NCI-H345 (cell line): ENCODE measurements around the gene SERINC2.
"Not testable (repeated sequence)": the region's sequence is repeated elsewhere in the genome, so short reads cannot be mapped to it uniquely, and the experiment has no call there.

Experiments
- DNase-seq: peaks from one replicate; lab custom pipeline; 2025; lab: John Stamatoyannopoulos, UW

Gene SERINC2

GRCh38 chr1:31471452-31472313, 58.7 kb downstream of the SERINC2 start:
- not testable (repeated sequence) for DNase-seq

- not testable (repeated sequence) for DNase-seq
Measured at GRCh38 chr1:31472314-31472651, 59.3 kb downstream of the SERINC2 start.

DNA sequence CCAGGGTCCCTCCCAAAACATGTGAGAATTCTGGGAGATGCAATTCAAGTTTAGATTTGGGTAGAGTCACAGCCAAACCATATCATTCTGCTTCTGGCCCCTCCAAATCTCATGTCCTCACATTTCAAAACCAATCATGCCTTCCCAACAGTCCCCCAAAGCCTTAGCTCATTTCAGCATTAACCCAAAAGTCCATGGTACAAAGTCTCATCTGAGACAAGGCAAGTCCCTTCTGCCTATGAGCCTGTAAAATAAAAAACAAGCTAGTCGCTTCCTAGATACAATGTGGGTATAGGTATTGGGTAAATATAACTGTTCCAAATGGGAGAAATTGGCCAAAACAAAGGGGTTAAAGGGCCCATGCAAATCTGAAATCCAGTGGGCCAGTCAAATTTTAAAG, 59.7 kb downstream of the SERINC2 start:
- DNase-seq = not testable (repeated sequence)

GRCh38 chr1:31473508-31473907, 60.5 kb downstream of the SERINC2 start:
- not testable (repeated sequence) for DNase-seq

- not testable (repeated sequence) for DNase-seq
Measured at GRCh38 chr1:31474567-31474966, 61.6 kb downstream of the SERINC2 start.

DNA sequence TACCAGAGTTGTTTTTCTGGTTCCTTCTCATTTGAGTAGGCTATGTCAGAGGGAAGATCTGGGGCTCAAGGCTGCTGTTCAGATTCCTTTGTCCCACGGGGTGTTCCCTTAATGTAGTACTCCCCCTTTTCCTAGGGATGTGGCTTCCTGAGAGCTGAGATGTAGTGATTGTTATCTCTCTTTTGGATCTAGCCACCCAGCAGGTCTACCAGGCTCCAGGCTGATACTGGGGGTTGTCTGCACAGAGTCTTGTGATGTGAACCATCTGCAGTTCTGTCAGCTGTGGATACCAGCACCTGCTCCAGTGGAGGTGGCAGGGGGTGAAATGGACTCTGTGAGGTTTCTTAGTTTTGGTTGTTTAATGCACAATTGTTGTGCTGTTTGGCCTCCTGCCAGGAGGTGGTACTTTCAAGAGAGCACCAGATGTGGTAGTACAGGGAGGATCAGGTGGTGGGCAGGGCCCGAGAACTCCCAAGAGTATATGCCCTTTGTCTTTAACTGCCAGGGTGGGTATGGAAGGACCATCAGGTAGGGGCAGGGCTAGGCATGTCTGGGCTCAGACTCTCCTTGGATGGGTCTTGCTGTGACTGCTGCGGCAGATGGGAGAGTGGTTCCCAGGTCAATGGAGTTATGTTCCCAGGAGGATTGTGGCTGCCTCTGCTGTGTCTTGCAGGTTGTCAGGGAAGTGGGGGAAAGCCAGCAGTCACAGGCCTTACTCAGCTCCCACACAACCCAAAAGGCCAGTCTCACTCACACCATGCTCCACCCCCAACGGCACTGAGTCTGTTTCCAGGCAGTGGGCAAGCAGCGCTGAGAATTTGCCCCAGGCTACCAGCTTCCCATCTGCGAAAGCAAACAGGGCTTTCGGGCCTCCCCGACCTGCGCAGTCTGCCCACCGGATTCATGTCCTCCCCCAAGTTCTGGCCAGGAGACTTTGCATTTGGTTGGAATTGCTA, 64.2 kb downstream of the SERINC2 start:
- DNase-seq = peak; percentile 86

GRCh38 chr1:31478167-31478566, 65.2 kb downstream of the SERINC2 start:
- DNase-seq = no peak

GRCh38 chr1:31479811-31480210, 66.8 kb downstream of the SERINC2 start:
- DNase-seq = no peak

DNA sequence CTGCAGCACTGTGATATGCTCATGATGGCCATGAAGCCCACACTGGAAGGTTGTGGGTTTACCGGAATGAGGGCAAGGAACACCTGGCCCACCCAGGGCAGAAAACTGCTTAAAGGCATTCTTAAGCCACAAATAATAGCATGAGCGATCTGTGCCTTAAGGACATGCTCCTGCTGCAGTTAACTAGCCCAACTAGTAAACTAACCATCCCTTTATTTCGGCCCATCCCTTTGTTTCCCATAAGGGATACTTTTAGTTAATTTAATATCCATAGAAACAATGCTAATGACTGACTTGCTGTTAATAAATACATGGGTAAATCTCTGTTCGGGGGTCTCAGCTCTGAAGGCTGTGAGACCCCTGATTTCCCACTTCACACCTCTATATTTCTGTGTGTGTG, 67.4 kb downstream of the SERINC2 start:
- DNase-seq = not testable (repeated sequence)

GRCh38 chr1:31482482-31483011, 69.5 kb downstream of the SERINC2 start:
- DNase-seq = no peak

DNA sequence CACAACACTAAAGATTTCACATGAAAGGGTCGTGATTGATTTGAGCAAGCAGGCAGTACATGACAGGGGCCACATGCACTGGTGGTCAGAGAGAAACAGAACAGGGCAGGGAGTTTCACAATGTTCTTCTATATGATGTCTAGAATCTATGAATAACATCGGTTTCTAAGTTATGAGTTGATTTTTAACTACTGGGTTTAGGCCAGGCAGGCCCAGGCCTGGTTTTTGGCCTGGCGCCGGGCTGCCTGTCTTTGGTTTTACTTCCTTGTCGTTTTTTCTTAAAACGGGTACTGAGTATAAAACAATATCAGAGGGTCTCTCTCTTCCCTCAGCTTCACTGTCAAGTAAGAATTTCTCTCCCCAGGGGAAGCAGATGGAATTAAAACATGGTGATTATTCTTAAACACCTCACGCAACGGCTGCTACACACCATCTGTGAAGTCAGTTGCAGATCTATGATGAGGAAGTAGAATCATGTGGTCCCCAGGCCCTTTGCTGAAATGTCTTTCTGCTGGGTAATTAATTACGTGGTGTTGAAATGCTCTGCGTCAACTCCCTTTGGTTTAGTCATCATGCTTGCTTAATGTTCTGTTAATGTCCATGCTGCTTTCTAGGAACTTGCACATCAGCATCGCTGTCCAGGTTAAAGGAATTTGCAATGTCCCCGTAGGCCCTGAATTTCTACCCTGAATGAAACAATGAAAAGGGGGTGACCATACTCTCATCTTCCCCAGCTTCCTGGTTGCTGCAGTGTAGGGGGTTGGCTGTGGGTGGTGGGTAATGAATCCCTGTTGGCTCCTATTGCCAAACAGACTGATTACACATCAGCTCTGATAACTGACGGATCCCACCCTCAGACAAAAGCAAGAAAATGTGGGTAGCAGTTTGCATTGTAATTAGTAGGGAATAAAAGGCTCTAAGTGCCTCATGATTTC, 70.3 kb downstream of the SERINC2 start:
- no peak for DNase-seq
